ENCODE results near the gene PITHD1. TPM values are rescaled to one million over a fixed set of nuclear protein-coding genes. Genes with fewer than 3 reads are reported as not detected.

PITHD1 gene
- total RNA-seq, 6 donors from 2014 or later, result 29.5 to 57.0 (median 45.1) TPM

DNA sequence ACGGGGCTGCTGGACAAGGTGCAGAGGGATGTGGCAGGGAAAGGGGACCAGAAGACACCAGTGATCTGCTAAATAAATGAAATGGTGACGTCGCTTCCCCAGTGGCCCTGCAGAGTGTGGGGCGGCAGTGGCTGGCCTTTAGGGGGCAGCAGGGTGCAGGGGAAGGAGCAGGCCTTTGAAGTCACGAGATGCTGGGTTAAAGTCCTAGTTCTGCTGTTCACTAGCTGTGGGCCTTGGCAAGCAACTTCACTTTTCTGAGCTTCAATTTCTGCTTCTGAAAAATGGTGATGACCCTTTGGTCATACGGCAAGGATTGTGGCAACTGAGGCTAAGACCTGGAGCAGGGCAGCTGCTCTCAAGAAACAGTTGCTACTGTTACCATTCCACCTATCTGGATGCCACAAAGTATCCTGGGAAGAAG is 31.5 kb downstream of the PITHD1 start:
- Histone ChIP-seq H3K4me1 (peaks cover 0 to 13% (median 5%) of the 10 kb centered on the region in 4 donors), H3K27me3 (no peaks in the 10 kb centered on the region), H3K9me3 (no peaks in the 10 kb centered on the region), H3K4me3 (no peak overlapping the region), H3K27ac (peak overlapping the region in 2 of 4 donors; percentile 54 to 57), H3K36me3 (peaks cover 0 to 51% (median 24%) of the 10 kb centered on the region in 4 donors)
- peak; percentile 83 to 87 for DNase-seq
- no peak for TF ChIP-seq EP300 (IDR thresholded peaks at IDR 0.05)
- TF ChIP-seq, protein P1, sequence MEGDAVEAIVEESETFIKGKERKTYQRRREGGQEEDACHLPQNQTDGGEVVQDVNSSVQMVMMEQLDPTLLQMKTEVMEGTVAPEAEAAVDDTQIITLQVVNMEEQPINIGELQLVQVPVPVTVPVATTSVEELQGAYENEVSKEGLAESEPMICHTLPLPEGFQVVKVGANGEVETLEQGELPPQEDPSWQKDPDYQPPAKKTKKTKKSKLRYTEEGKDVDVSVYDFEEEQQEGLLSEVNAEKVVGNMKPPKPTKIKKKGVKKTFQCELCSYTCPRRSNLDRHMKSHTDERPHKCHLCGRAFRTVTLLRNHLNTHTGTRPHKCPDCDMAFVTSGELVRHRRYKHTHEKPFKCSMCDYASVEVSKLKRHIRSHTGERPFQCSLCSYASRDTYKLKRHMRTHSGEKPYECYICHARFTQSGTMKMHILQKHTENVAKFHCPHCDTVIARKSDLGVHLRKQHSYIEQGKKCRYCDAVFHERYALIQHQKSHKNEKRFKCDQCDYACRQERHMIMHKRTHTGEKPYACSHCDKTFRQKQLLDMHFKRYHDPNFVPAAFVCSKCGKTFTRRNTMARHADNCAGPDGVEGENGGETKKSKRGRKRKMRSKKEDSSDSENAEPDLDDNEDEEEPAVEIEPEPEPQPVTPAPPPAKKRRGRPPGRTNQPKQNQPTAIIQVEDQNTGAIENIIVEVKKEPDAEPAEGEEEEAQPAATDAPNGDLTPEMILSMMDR (IDR thresholded peaks at IDR 0.05), result peak; percentile 62 to 88 (median 72)
- ATAC-seq (ENCODE audit: low FRiP score in 2 of 2), result peak; percentile 85 to 93
- 10 to 34% methylated on average over 5 to 6 of the region's 6 CpGs for WGBS, 2 donors

DNA sequence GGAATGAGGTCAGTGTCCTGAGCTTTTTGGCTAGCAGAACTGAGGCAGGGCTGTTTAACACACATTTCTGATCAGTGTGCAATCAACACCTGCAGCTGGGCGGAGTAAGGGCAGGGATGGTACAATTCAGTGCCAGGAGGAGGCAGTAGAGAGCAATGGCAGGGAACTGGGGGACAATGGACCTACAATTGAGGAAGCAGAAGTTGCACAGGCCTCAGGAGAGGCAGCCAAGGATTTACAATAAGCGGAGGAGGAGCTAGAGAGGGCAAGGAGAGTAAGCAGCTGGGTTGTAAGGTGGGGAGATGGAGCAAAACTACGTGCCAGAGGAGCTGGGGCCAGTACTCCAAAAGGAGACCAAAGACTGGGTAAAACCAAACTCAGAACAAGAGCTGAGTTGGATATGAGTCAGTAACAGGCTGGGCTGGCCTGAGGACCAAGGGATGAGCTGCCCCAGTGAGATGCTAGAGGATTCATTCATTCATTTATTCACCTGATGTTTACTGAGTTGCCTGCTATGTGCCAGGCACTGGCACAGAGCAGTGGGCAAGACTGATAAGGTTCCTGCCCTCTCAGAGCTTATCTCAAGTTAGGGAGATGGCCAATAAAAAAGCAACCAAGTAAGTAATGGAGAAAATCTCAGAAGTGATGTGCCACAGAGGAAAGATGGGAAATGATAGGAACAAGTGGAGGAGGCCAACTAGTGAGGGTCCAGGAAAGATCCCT is 32.8 kb downstream of the PITHD1 start:
- peak overlapping the region in 1 of 4 donors; percentile 57 for H3K27ac ChIP-seq
- peaks cover 0 to 13% (median 5%) of the 10 kb centered on the region in 4 donors for H3K4me1 ChIP-seq
- H3K36me3 ChIP-seq, result peaks cover 0 to 63% (median 33%) of the 10 kb centered on the region in 4 donors
- H3K9me3 ChIP-seq, result no peaks in the 10 kb centered on the region
- no peaks in the 10 kb centered on the region for H3K27me3 ChIP-seq
- no peak overlapping the region for H3K4me3 ChIP-seq
- peak; percentile 82 to 89 for ATAC-seq (ENCODE audit: low FRiP score in 2 of 2)
- DNase-seq, result peak in 1 of 2 donors; percentile 71
- TF ChIP-seq, protein P1 (IDR thresholded peaks at IDR 0.05), result peak; percentile 24 to 73 (median 63)
- no peak for TF ChIP-seq EP300 (IDR thresholded peaks at IDR 0.05)
- WGBS, 2 donors, result 51 to 59% methylated on average over 3 of the region's 3 CpGs

DNA sequence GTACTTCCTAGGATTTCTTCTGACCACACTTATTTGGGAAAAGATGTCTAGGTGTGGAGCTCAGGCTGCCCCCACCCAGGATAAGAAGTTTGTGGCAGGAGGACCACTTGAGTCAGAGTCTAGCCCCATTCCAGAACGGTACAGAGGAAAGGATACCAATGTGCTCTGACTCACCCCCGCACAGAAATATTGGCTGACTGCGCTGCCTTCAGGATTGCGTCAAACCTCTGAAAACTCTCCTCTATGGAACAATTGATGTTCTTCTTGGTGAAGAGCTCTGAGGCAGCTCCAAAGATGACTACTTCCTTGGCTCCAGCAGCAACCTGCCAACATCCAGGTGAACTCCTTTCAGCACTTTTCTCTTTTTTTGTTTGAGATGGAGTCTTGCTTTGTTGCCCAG is 35.8 kb downstream of the PITHD1 start:
- H3K27me3 ChIP-seq, result no peaks in the 10 kb centered on the region
- H3K27ac ChIP-seq, result no peak overlapping the region
- H3K36me3 ChIP-seq, result peaks cover 6 to 75% (median 54%) of the 10 kb centered on the region in 4 donors
- H3K9me3 ChIP-seq, result no peaks in the 10 kb centered on the region
- H3K4me3 ChIP-seq, result no peak overlapping the region
- H3K4me1 ChIP-seq, result peaks cover 0 to 13% (median 5%) of the 10 kb centered on the region in 4 donors
- ATAC-seq (ENCODE audit: low FRiP score in 2 of 2) (no peak), DNase-seq (no peak)
- TF ChIP-seq POLR2A (IDR thresholded peaks at IDR 0.05), result no peak
- TF ChIP-seq, protein P1 (IDR thresholded peaks at IDR 0.05), result no peak
- no peak for TF ChIP-seq EP300 (IDR thresholded peaks at IDR 0.05)
- TF ChIP-seq POLR2AphosphoS5 (IDR thresholded peaks at IDR 0.05), result no peak
- WGBS, 2 donors, result 83 to 91% methylated on average over 4 of the region's 4 CpGs

DNA sequence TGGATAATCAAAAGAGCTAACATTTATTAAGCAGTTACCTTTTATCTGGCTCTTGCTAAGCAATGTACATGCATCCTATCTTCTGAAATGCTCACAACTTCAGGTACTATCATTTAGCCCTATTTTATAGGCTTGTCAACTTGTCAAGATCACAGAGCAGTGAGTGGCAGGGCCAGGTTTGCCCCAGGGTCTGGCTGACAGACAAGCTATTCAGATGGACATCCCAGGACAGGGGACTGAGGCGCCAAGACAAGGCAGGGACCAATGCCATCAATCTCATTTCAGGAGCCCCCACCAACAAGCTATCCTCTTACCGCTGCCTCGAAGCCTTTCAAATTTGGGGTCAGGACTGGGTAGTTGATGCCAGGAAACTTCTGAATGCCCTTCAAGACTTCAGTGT is 38.1 kb downstream of the PITHD1 start:
- 91% methylated on average over 3 of the region's 3 CpGs; no CpG with 5 or more reads in 1 of the 2 donors for WGBS, 2 donors

More for the DNA sequence above, 38.1 kb downstream of the PITHD1 start:
- Histone ChIP-seq H3K4me3 (no peak overlapping the region), H3K9me3 (no peaks in the 10 kb centered on the region), H3K36me3 (peaks cover 6 to 82% (median 57%) of the 10 kb centered on the region in 4 donors), H3K27me3 (no peaks in the 10 kb centered on the region), H3K4me1 (no peaks in the 10 kb centered on the region), H3K27ac (no peak overlapping the region)
- ATAC-seq (ENCODE audit: low FRiP score in 2 of 2) (no peak), DNase-seq (no peak)
- TF ChIP-seq, protein P1 (IDR thresholded peaks at IDR 0.05), result no peak
- TF ChIP-seq POLR2AphosphoS5 (IDR thresholded peaks at IDR 0.05) (no peak), POLR2A (IDR thresholded peaks at IDR 0.05) (no peak), EP300 (IDR thresholded peaks at IDR 0.05) (no peak)

Data from upper lobe of left lung (tissue), 6 donors.